ENCODE data around the gene RUBCN.

DNA sequence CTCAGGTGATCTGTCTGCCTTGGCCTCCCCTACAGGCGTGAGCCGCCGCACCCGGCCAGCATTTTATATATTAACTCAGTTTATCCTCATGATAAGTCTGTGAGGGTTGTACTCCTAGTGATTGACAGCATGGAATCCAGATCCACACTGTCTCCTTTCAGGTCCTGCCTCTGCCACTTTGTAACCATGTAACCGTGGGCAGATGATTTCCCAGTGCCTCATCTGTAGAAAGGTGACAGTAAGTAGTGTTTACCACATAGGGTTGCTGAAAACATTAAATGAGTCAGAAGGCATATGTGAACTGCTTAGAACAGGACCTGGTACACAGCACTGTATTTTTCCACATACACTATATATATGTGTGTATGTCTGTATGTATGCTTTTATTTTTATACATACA is 15.4 kb upstream of the RUBCN start:
- TF ChIP-seq POLR2A (IDR thresholded peaks at IDR 0.05): peak in 1 of 2 donors; percentile 23
- TF ChIP-seq, protein P1, sequence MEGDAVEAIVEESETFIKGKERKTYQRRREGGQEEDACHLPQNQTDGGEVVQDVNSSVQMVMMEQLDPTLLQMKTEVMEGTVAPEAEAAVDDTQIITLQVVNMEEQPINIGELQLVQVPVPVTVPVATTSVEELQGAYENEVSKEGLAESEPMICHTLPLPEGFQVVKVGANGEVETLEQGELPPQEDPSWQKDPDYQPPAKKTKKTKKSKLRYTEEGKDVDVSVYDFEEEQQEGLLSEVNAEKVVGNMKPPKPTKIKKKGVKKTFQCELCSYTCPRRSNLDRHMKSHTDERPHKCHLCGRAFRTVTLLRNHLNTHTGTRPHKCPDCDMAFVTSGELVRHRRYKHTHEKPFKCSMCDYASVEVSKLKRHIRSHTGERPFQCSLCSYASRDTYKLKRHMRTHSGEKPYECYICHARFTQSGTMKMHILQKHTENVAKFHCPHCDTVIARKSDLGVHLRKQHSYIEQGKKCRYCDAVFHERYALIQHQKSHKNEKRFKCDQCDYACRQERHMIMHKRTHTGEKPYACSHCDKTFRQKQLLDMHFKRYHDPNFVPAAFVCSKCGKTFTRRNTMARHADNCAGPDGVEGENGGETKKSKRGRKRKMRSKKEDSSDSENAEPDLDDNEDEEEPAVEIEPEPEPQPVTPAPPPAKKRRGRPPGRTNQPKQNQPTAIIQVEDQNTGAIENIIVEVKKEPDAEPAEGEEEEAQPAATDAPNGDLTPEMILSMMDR (IDR thresholded peaks at IDR 0.05 in 4 of 5, conservative IDR thresholded peaks at IDR 0.05 in 1 of 5): no peak

All from gastrocnemius medialis (tissue), 4 donors.